ENCODE data around the gene BLOC1S1. TPM values are rescaled to one million over a fixed set of nuclear protein-coding genes. Genes with fewer than 3 reads are reported as not detected.

The BLOC1S1 gene
- total RNA-seq, 4 donors from 2014 or later: 255 to 434 (median 300) TPM

GRCh38 chr12:55700255-55701018 is 15.4 kb upstream of the BLOC1S1 start:
- Histone ChIP-seq H3K36me3 (peaks cover 0 to 41% of the 10 kb centered on the region in 2 donors), H3K9me3 (no peaks in the 10 kb centered on the region), H3K4me1 (peaks cover 54 to 56% of the 10 kb centered on the region in 2 donors), H3K27me3 (no peaks in the 10 kb centered on the region), H3K27ac (peak overlapping the region; percentile 87 to 96 (median 92)), H3K4me3 (peak overlapping the region in 1 of 4 donors; percentile 12)
- TF ChIP-seq POLR2A (IDR thresholded peaks at IDR 0.05): no peak
- TF ChIP-seq CTCF (IDR thresholded peaks at IDR 0.05 in 4 of 5, conservative IDR thresholded peaks at IDR 0.05 in 1 of 5): no peak
- intact Hi-C loops (cut with DNase I; ENCODE audit: low total_unique reads): loop anchor here (2.0 to 10.0 kb wide), 2 partner anchors 18 to 1416 kb away; partner anchors contain the start of genes CBX5 and HNRNPA1
- ATAC-seq (peak in 1 of 2 donors; percentile 36), DNase-seq (peak in 1 of 2 donors; percentile 89)
- in situ Hi-C loops (cut with MboI; ENCODE audit: low sequenced_read_pairs in 4 of 4): loop anchor here in 1 of 4 donors (25.0 kb wide), 1 partner anchor 1713 kb away; the partner anchor contains the start of gene HOXC10

- peaks cover 61 to 68% of the 10 kb centered on the region in 2 donors for H3K4me1 ChIP-seq
- no peak for TF ChIP-seq POLR2A (IDR thresholded peaks at IDR 0.05)
- no peak for TF ChIP-seq CTCF (IDR thresholded peaks at IDR 0.05 in 4 of 5, conservative IDR thresholded peaks at IDR 0.05 in 1 of 5)
- peak; percentile 1 to 9 for ATAC-seq
- intact Hi-C loops (cut with DNase I; ENCODE audit: low total_unique reads): loop anchor here (10.0 kb wide), 1 partner anchor 1418 kb away; the partner anchor contains the start of genes CBX5 and HNRNPA1
- no peaks in the 10 kb centered on the region for H3K27me3 ChIP-seq
- H3K36me3 ChIP-seq: peaks cover 0 to 17% of the 10 kb centered on the region in 2 donors
- peak overlapping the region; percentile 26 to 79 (median 52) for H3K4me3 ChIP-seq
- in situ Hi-C loops (cut with MboI; ENCODE audit: low sequenced_read_pairs in 4 of 4): loop anchor here in 1 of 4 donors (25.0 kb wide), 1 partner anchor 1716 kb away; the partner anchor contains the start of gene HOXC10
- H3K27ac ChIP-seq: peak overlapping the region; percentile 87 to 96 (median 92)
- DNase-seq: peak in 1 of 2 donors; percentile 45
- H3K9me3 ChIP-seq: no peaks in the 10 kb centered on the region
Measured at GRCh38 chr12:55702861-55703260, 13.0 kb upstream of the BLOC1S1 start.

- Histone ChIP-seq H3K9me3 (no peaks in the 10 kb centered on the region), H3K27ac (peak overlapping the region; percentile 87 to 96 (median 92)), H3K4me1 (peaks cover 62 to 71% of the 10 kb centered on the region in 2 donors), H3K27me3 (no peaks in the 10 kb centered on the region), H3K36me3 (peaks cover 0 to 13% of the 10 kb centered on the region in 2 donors), H3K4me3 (peak overlapping the region; percentile 59 to 79 (median 68))
- in situ Hi-C loops (cut with MboI; ENCODE audit: low sequenced_read_pairs in 4 of 4) (loop anchor here in 1 of 4 donors (25.0 kb wide), 1 partner anchor 1716 kb away; the partner anchor contains the start of gene HOXC10), intact Hi-C loops (cut with DNase I; ENCODE audit: low total_unique reads) (loop anchor here (10.0 kb wide), 1 partner anchor 1418 kb away; the partner anchor contains the start of genes CBX5 and HNRNPA1)
- DNase-seq (peak; percentile 89 to 95), ATAC-seq (peak; percentile 57 to 58)
- no peak for TF ChIP-seq CTCF (IDR thresholded peaks at IDR 0.05 in 4 of 5, conservative IDR thresholded peaks at IDR 0.05 in 1 of 5)
- no peak for TF ChIP-seq POLR2A (IDR thresholded peaks at IDR 0.05)
Measured at GRCh38 chr12:55703288-55703687, 12.6 kb upstream of the BLOC1S1 start.

GRCh38 chr12:55703901-55704761 is 11.7 kb upstream of the BLOC1S1 start:
- no peaks in the 10 kb centered on the region for H3K9me3 ChIP-seq
- H3K36me3 ChIP-seq: peaks cover 0 to 4% of the 10 kb centered on the region in 2 donors
- no peaks in the 10 kb centered on the region for H3K27me3 ChIP-seq
- DNase-seq (peak in 1 of 2 donors; percentile 68), ATAC-seq (peak; percentile 3 to 20)
- intact Hi-C loops (cut with DNase I; ENCODE audit: low total_unique reads): loop anchor here (2.0 to 10.0 kb wide), 2 partner anchors 17 to 1419 kb away; partner anchors contain the start of genes CBX5, HNRNPA1 and RDH5
- TF ChIP-seq POLR2A (IDR thresholded peaks at IDR 0.05) (peak; percentile 13 to 48), CTCF (IDR thresholded peaks at IDR 0.05 in 4 of 5, conservative IDR thresholded peaks at IDR 0.05 in 1 of 5) (no peak)
- in situ Hi-C loops (cut with MboI; ENCODE audit: low sequenced_read_pairs in 4 of 4): loop anchor here in 1 of 4 donors (25.0 kb wide), 1 partner anchor 1717 kb away; the partner anchor contains the start of gene HOXC10
- peak overlapping the region; percentile 87 to 96 (median 92) for H3K27ac ChIP-seq
- peak overlapping the region; percentile 59 to 79 (median 68) for H3K4me3 ChIP-seq
- peaks cover 68 to 79% of the 10 kb centered on the region in 2 donors for H3K4me1 ChIP-seq

All from gastrocnemius medialis (tissue), 4 donors.